ENCODE data around the gene JAK2. TPM values are rescaled to one million over a fixed set of nuclear protein-coding genes. Genes with fewer than 3 reads are reported as not detected.

The JAK2 gene
- polyA plus RNA-seq, 1 of the 3 experiments (the other 2 are of a cell fraction): 1.3 TPM

GRCh38 chr9:4992872-4993271, 7.8 kb downstream of the JAK2 start:
- Histone ChIP-seq H3K4me2 (no peak overlapping the region), H3K27me3 (ENCODE audit: insufficient read depth) (no peaks in the 10 kb centered on the region), H3K4me3 (ENCODE audit: low read depth in 2 of 2, low read length in 1 of 2) (no peak overlapping the region; a peak in 1 of 4 replicates), H3K9ac (no peak overlapping the region), H3K9me3 (no peaks in the 10 kb centered on the region), H3K79me2 (ENCODE audit: insufficient read depth) (peaks cover 86% of the 10 kb centered on the region), H3K27ac (ENCODE audit: low read depth in 2 of 2, low read length in 1 of 2) (no peak overlapping the region), H3F3A (replicated peaks; ENCODE audit: insufficient read depth) (no peaks in the 10 kb centered on the region), H3K9me2 (no peaks in the 10 kb centered on the region), H2AFZ (ENCODE audit: low read depth) (no peak overlapping the region), H3K36me3 (replicated peaks in 1 of 2; ENCODE audit: control insufficient read depth in 1 of 2, insufficient read depth in 2 of 2, low read length in 1 of 2) (peaks cover 13 to 36% of the 10 kb centered on the region in 2 experiments), H4K20me1 (ENCODE audit: insufficient read depth) (0 out of 2 replicates have a peak, but pooled peaks cover 2% of the 10 kb centered on the region), H3K4me1 (ENCODE audit: control insufficient read depth in 1 of 2, insufficient read depth in 2 of 2, low read depth in 1 of 2, low read length in 1 of 2) (peaks cover 0 to 8% of the 10 kb centered on the region in 2 experiments; a peak in 2 of 4 replicates)
- DNase-seq: no peak
- TF ChIP-seq POLR2AphosphoS5 (IDR thresholded peaks at IDR 0.05; ENCODE audit: low read depth, low read length): no peak
- no peak for TF ChIP-seq USF2 (IDR thresholded peaks at IDR 0.05; ENCODE audit: borderline replicate concordance, low read depth, low read length)
- TF ChIP-seq ZBTB33 (IDR thresholded peaks at IDR 0.05; ENCODE audit: borderline replicate concordance, low read depth): no peak
- TF ChIP-seq TAF1 (IDR thresholded peaks at IDR 0.05; ENCODE audit: borderline replicate concordance, low read depth, low read length): no peak
- no peak for TF ChIP-seq GABPA (IDR thresholded peaks at IDR 0.05; ENCODE audit: low read depth)
- no peak for TF ChIP-seq RXRA (IDR thresholded peaks at IDR 0.05; ENCODE audit: borderline replicate concordance, low read depth)
- no peak for TF ChIP-seq TEAD4 (IDR thresholded peaks at IDR 0.05; ENCODE audit: borderline replicate concordance, insufficient read depth)
- no peak for TF ChIP-seq NFIC (IDR thresholded peaks at IDR 0.05; ENCODE audit: borderline replicate concordance)
- CTCF ChIA-PET: interaction anchor here (0.8 to 1.2 kb wide), 3 partner anchors 19 to 234 kb away, joined by 3 to 5 read pairs (median 3); no protein-coding TSS in a partner anchor
- 79% methylated on average over 1 of the region's 1 CpG for WGBS (ENCODE audit: low lambda C conversion rate)
- POLR2A ChIA-PET: no interaction called here

- Histone ChIP-seq H3K27ac (ENCODE audit: low read depth in 2 of 2, low read length in 1 of 2) (no peak overlapping the region), H3K9ac (no peak overlapping the region), H3K4me2 (no peak overlapping the region), H3K9me2 (no peaks in the 10 kb centered on the region), H3K9me3 (no peaks in the 10 kb centered on the region), H3K36me3 (replicated peaks in 1 of 2; ENCODE audit: control insufficient read depth in 1 of 2, insufficient read depth in 2 of 2, low read length in 1 of 2) (peaks cover 13 to 40% of the 10 kb centered on the region in 2 experiments), H4K20me1 (ENCODE audit: insufficient read depth) (no peaks in the 10 kb centered on the region), H3K27me3 (ENCODE audit: insufficient read depth) (no peaks in the 10 kb centered on the region), H3K4me1 (ENCODE audit: control insufficient read depth in 1 of 2, insufficient read depth in 2 of 2, low read depth in 1 of 2, low read length in 1 of 2) (no peaks in the 10 kb centered on the region; a peak in 1 of 4 replicates), H3K79me2 (ENCODE audit: insufficient read depth) (peaks cover 86% of the 10 kb centered on the region), H3K4me3 (ENCODE audit: low read depth in 2 of 2, low read length in 1 of 2) (no peak overlapping the region), H2AFZ (ENCODE audit: low read depth) (no peak overlapping the region), H3F3A (replicated peaks; ENCODE audit: insufficient read depth) (no peaks in the 10 kb centered on the region)
- CTCF ChIA-PET: interaction anchor here (0.9 to 1.6 kb wide), 3 partner anchors 192 to 234 kb away, joined by 3 to 9 read pairs (median 7); no protein-coding TSS in a partner anchor
- WGBS (ENCODE audit: low lambda C conversion rate): 84% methylated on average over 4 of the region's 4 CpGs
- POLR2A ChIA-PET: no interaction called here
- no peak for DNase-seq
- TF ChIP-seq RCOR1 (IDR thresholded peaks at IDR 0.05; ENCODE audit: low read length): no peak
- TF ChIP-seq FOSL2 (IDR thresholded peaks at IDR 0.05; ENCODE audit: borderline replicate concordance, low read depth): no peak
- TF ChIP-seq ZBTB33 (IDR thresholded peaks at IDR 0.05; ENCODE audit: borderline replicate concordance, low read depth): no peak
- no peak for TF ChIP-seq USF2 (IDR thresholded peaks at IDR 0.05; ENCODE audit: borderline replicate concordance, low read depth, low read length)
- TF ChIP-seq RFX5 (IDR thresholded peaks at IDR 0.05; ENCODE audit: low read length): no peak
- no peak for TF ChIP-seq JUND (IDR thresholded peaks at IDR 0.05)
- TF ChIP-seq GATA2 (CRISPR knock-in tag; IDR thresholded peaks at IDR 0.05): no peak
- no peak for TF ChIP-seq GABPA (IDR thresholded peaks at IDR 0.05; ENCODE audit: low read depth)
- no peak for TF ChIP-seq TAF1 (IDR thresholded peaks at IDR 0.05; ENCODE audit: borderline replicate concordance, low read depth, low read length)
- no peak for TF ChIP-seq TCF12 (IDR thresholded peaks at IDR 0.05)
These were observed 9.3 kb downstream of the JAK2 start for GRCh38 chr9:4994166-4994890.
